ENCODE measurements around the gene SLC51B.

SLC51B gene

DNA sequence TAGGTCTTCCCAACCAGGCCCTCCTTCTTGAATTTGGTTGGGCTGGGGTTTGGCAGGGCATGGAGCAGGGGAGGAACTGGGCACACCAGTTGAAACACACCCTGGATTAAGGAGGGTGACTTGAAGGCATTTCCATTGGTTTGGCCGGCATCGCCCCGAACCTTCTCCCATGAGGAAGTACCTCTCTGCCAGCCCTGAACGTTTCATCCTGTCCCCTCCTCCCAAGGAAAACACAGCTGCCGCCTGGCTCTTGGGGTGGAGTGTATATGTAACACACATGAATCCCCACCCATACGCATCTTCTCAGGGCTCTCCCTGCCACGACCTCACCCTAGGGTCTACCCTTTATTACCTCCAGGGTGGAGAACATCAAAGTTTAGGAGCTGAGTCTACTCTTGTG lies 55.3 kb downstream of the SLC51B start:
- no peak for DNase-seq (ENCODE audit: low read depth)

- peak; percentile 58 for DNase-seq (ENCODE audit: low read depth)
Observed at GRCh38 chr15:65101411-65101890, 56.3 kb downstream of the SLC51B start.

DNA sequence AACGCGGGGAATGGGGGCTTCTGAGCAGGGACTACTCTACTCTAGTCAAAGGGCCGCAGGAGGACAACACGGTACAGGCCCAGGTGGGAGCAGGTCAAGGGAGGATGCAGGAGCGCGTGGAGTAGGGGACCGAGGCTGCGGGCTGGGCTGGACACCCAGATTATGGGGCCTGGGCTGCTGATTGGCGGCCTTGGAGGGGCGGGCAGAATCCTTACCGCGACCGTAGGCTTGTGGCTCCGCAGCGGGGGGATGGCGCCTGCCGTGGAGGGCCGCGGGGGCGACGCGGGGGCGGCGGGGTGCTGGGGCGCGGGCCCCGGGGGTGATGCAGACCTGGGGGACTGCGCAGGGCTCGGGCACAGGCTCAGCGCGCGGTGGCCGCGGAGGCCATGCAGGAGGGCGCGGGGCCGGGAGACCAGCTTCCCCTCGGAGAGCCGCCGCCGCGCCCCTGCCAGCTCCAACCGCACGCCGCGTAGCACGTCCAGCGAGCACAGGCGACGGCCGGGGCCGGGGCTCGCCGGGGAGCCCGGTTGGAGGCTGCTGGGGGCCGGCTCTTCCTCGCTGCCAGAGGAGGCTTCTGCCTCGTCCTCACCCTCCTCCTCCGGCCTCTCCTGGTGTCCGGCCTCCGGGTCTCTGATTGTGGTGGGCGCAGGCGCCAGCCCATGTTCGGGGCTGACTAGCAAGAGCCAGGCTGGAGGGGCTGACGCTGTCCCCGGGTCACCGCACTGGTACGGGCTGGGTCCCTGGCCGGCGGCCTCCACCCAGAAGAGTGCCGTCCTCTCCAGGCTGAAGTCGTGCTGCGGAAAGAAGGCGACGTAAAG lies 56.9 kb downstream of the SLC51B start:
- no peak for DNase-seq (ENCODE audit: low read depth)

- no peak for DNase-seq (ENCODE audit: low read depth)
Observed at GRCh38 chr15:65102912-65103311, 57.7 kb downstream of the SLC51B start.
